NCI-H2227 (cell line): ENCODE results near the gene MME.

Source experiments
- DNase-seq: peaks from one replicate; lab custom pipeline; 2025; ENCODE audit not compliant: unreplicated experiment; lab: John Stamatoyannopoulos, UW

The MME gene

GRCh38 chr3:155135003-155135402 is 54.9 kb downstream of the MME start:
- DNase-seq: no peak

- DNase-seq: no peak
These were observed 58.6 kb downstream of the MME start for GRCh38 chr3:155138677-155139076.

GRCh38 chr3:155147588-155147987 is 67.5 kb downstream of the MME start:
- DNase-seq: no peak

- no peak for DNase-seq
These were observed 69.4 kb downstream of the MME start for GRCh38 chr3:155149494-155149893.

GRCh38 chr3:155153242-155154186 is 73.4 kb downstream of the MME start:
- no peak for DNase-seq

GRCh38 chr3:155154255-155154654 is 74.1 kb downstream of the MME start:
- DNase-seq: no peak

GRCh38 chr3:155158346-155159037 is 78.4 kb downstream of the MME start:
- DNase-seq: no peak

GRCh38 chr3:155159301-155159700 is 79.2 kb downstream of the MME start:
- DNase-seq: no peak

- DNase-seq: no peak
These were observed 81.6 kb downstream of the MME start for GRCh38 chr3:155161640-155162292.

GRCh38 chr3:155164306-155164705 is 84.2 kb downstream of the MME start:
- DNase-seq: no peak

- no peak for DNase-seq
These were observed 86.3 kb downstream of the MME start for GRCh38 chr3:155166441-155166840.

GRCh38 chr3:155169197-155169596 is 89.1 kb downstream of the MME start:
- no peak for DNase-seq

GRCh38 chr3:155173771-155174170 is 93.7 kb downstream of the MME start:
- DNase-seq: no peak

GRCh38 chr3:155178810-155179436 is 98.8 kb downstream of the MME start:
- no peak for DNase-seq

GRCh38 chr3:155179437-155179827 is 99.3 kb downstream of the MME start:
- DNase-seq: no peak

- DNase-seq: no peak
These were observed 100.0 kb downstream of the MME start for GRCh38 chr3:155179966-155180757.

- no peak for DNase-seq
These were observed 102.3 kb downstream of the MME start for GRCh38 chr3:155182467-155182866.

GRCh38 chr3:155184011-155184410 is 103.9 kb downstream of the MME start:
- no peak for DNase-seq

- no peak for DNase-seq
These were observed 105.5 kb downstream of the MME start for GRCh38 chr3:155185631-155186071.

- DNase-seq: no peak
These were observed 107.9 kb downstream of the MME start for GRCh38 chr3:155188031-155188430.
